HepG2 (cell line): ENCODE measurements around the gene NEAT1. TPM values are rescaled to one million over a fixed set of nuclear protein-coding genes. Genes with fewer than 3 reads are reported as not detected.

Experiments used
- ATAC-seq: fragments of 200-7000 bp; cut with Tn5 transposase; 3 replicates; pipeline ENCODE4 v1.9.1; 2020; ENCODE audit warnings: mild to moderate bottlenecking, moderate library complexity
- BruUV-seq: library from RNA; stranded (reverse); fragments of 400-500 nt; replicated peaks from 2 replicates; lab custom pipeline; 2021; lab: Mats Ljungman, UMichigan
- CTCF ChIA-PET: fragments of 300-600 bp; formaldehyde crosslinking; extraction: SDS; loops from one replicate; lab custom pipeline; 2021; ENCODE audit warnings: low total read pairs, inconsistent platforms, low intra/inter-chr PET ratio; lab: Yijun Ruan, JAX
- POLR2A ChIA-PET: fragments of 350-600 bp; sonication (Branson Sonifier 250); formaldehyde crosslinking; loops from one replicate; lab custom pipeline; 2020; ENCODE audit warnings: antibody characterized with exemption, inconsistent platforms; lab: Yijun Ruan, JAX
- DNase-seq: peaks from one replicate; pipeline ENCODE4 v3.0.0-alpha.2; 2015; ENCODE audit warnings: low spot score
- FAIRE-seq: peaks from 3 replicates; lab custom pipeline; 2011; peaks lifted over from hg19 to GRCh38; lab: Jason Lieb, UNC
- H2AFZ ChIP-seq: one replicate; pipeline ENCODE4 v1.6.1; 2011; ENCODE audit warnings: low read length, inconsistent platforms
- H3K27ac ChIP-seq: fragments of 300-600 bp; 3 replicates; pipeline ENCODE4 v1.8.0; 2011; ENCODE audit warnings: mixed run types, mild to moderate bottlenecking, mixed read lengths, low read length, inconsistent platforms; ENCODE audit not compliant: insufficient read depth; ENCODE audit errors: extremely low read length
- H3K27me3 ChIP-seq, 2 experiments: fragments of 200-600 bp in 1 of 2; 2 replicates in 1 of 2; 3 replicates in 1 of 2; pipeline versions ENCODE4 v1.6.0 to v1.8.0; 2011; ENCODE audit warnings: low read length in 2 of 2, mild to moderate bottlenecking in 2 of 2, moderate library complexity in 2 of 2, inconsistent platforms in 1 of 2; ENCODE audit not compliant: insufficient read depth in 2 of 2, control insufficient read depth in 1 of 2
- H3K36me3 ChIP-seq, 2 experiments: fragments of 200-600 bp in 1 of 2; replicated peaks in 1 of 2; 2 replicates in 1 of 2; 3 replicates in 1 of 2; pipeline versions ENCODE4 v1.5.1 to v1.8.0; 2011; ENCODE audit warnings: low read length in 2 of 2, inconsistent platforms in 1 of 2; ENCODE audit not compliant: insufficient read depth in 2 of 2, control insufficient read depth in 1 of 2
- H3K4me1 ChIP-seq: 2 replicates; pipeline ENCODE4 v1.5.1; 2012; ENCODE audit warnings: low read length, inconsistent platforms; ENCODE audit not compliant: insufficient read depth
- H3K4me2 ChIP-seq: 2 replicates; pipeline ENCODE4 v1.6.0; 2011; ENCODE audit warnings: low read depth, low read length, inconsistent platforms
- H3K4me3 ChIP-seq, 3 experiments: fragments of 200-600 bp in 1 of 3; sonication (generic), shearing (Covaris generic) in 1 of 3; replicated peaks in 1 of 3; 2 replicates each; pipeline ENCODE4 v1.5.1; 2011 to 2016; ENCODE audit warnings: low read length in 3 of 3, inconsistent platforms in 2 of 3, low read depth in 2 of 3, mild to moderate bottlenecking in 2 of 3, control low read depth in 1 of 3, mixed read lengths in 1 of 3; ENCODE audit not compliant: insufficient read depth in 1 of 3
- H3K79me2 ChIP-seq: one replicate; pipeline ENCODE4 v1.6.1; 2011; ENCODE audit warnings: low read length, inconsistent platforms; ENCODE audit not compliant: insufficient read depth
- H3K9ac ChIP-seq: 2 replicates; pipeline ENCODE4 v1.6.0; 2011; ENCODE audit warnings: mild to moderate bottlenecking, low read depth, low read length, inconsistent platforms; ENCODE audit not compliant: insufficient read depth
- H3K9me3 ChIP-seq: 2 replicates; pipeline ENCODE4 v1.5.1; 2012; ENCODE audit warnings: mild to moderate bottlenecking, low read length
- H4K20me1 ChIP-seq: 2 replicates; pipeline ENCODE4 v1.6.0; 2011; ENCODE audit warnings: inconsistent platforms, mild to moderate bottlenecking, low read length, moderate library complexity; ENCODE audit not compliant: insufficient read depth
- DR1 ChIP-seq: sonication (generic); formaldehyde crosslinking; IDR thresholded peaks from 2 replicates; pipeline ENCODE4 v1.8.0; 2021; ENCODE audit warnings: mild to moderate bottlenecking, missing genetic modification reagents, inconsistent platforms
- KDM2A ChIP-seq: sonication (generic); formaldehyde crosslinking; IDR thresholded peaks from 2 replicates; pipeline ENCODE4 v1.4.0; 2020; ENCODE audit warnings: low read depth, missing genetic modification reagents, borderline replicate concordance
- RBAK ChIP-seq: sonication (generic); formaldehyde crosslinking; IDR thresholded peaks from 2 replicates; pipeline ENCODE4 v1.5.1; 2020; ENCODE audit warnings: mild to moderate bottlenecking, missing genetic modification reagents
- TOE1 ChIP-seq: sonication (generic); formaldehyde crosslinking; IDR thresholded peaks from 2 replicates; pipeline ENCODE4 v1.4.0; 2020; ENCODE audit warnings: mild to moderate bottlenecking, missing genetic modification reagents
- ZNF484 ChIP-seq: sonication (generic); formaldehyde crosslinking; IDR thresholded peaks from 2 replicates; pipeline ENCODE4 v1.5.1; 2020; ENCODE audit warnings: mild to moderate bottlenecking, low read depth, missing genetic modification reagents, borderline replicate concordance
- ZSCAN30 ChIP-seq: sonication (generic); formaldehyde crosslinking; IDR thresholded peaks from 2 replicates; pipeline ENCODE4 v1.5.0; 2020; ENCODE audit warnings: mild to moderate bottlenecking, missing genetic modification reagents
- WGBS: methylation state at CpG from one replicate; pipeline ENCODE4 v1.1.6; 2017; ENCODE audit warnings: low lambda C conversion rate; 5-methylcytosine and 5-hydroxymethylcytosine counted together
- in situ Hi-C: cut with HindIII; loops from 2 replicates; pipeline ENCODE4 v1.10.0; 2017; ENCODE audit warnings: low pct_unique_long_range_greater_than_20kb; ENCODE audit not compliant: extremely low pct_ligation_motif_present
- intact Hi-C: fragments of 100-400 bp; cut with micrococcal nuclease; formaldehyde crosslinking; loops from one replicate; pipeline ENCODE4 v1.10.0; 2022; ENCODE audit not compliant: unreplicated experiment
- polyA plus RNA-seq, 8 experiments: library from polyadenylated mRNA; depleted of rRNA in 3 of 8; stranded (reverse) in 7 of 8; unstranded in 1 of 8; fragments of >200 nt; fragmentation: Illumina TruSeq in 4 of 8; extraction: Trizol in 4 of 8; gene quantifications; 2 replicates each; pipeline versions ENCODE4 v1.2.1 to v1.2.3, GENCODE V29; 2011 to 2016; ENCODE audit warnings: low read depth in 4 of 8, missing spikeins in 1 of 8, mixed read lengths in 1 of 8; ENCODE audit not compliant: insufficient read depth in 1 of 8
- total RNA-seq, 5 experiments: library from RNA; depleted of rRNA; stranded (reverse); fragments of >200 nt; fragmentation: Illumina TruSeq; extraction: Trizol; gene quantifications; 2 replicates each; pipeline ENCODE4 v1.2.3, GENCODE V29; 2016; ENCODE audit warnings: low read depth in 1 of 5
- TF ChIP-seq, protein P1 (sequence below): sonication (generic); IDR thresholded peaks from 2 replicates; pipeline ENCODE4 v1.6.1; 2016; ENCODE audit warnings: low read depth, borderline replicate concordance
- TF ChIP-seq, protein P2 (sequence below): sonication (generic); formaldehyde crosslinking; IDR thresholded peaks from 2 replicates; pipeline ENCODE4 v1.4.0; 2020; ENCODE audit warnings: missing genetic modification reagents
- TF ChIP-seq, protein P3 (sequence below): sonication (generic); formaldehyde crosslinking; IDR thresholded peaks from 2 replicates; pipeline ENCODE4 v1.5.0; 2020; ENCODE audit warnings: missing genetic modification reagents
- TF ChIP-seq, protein P4 (sequence below): sonication (generic); formaldehyde crosslinking; IDR thresholded peaks from 2 replicates; pipeline ENCODE4 v1.5.0; 2020; ENCODE audit warnings: missing genetic modification reagents
- TF ChIP-seq, protein P5 (sequence below): IDR thresholded peaks from 2 replicates; pipeline ENCODE4 v1.6.1; 2016

NEAT1 gene
- total and polyA plus RNA-seq, 2 of the 13 experiments (the other 11 are each of a cell fraction or from before 2014, with no cell fraction given) = 20.5 to 41.2 TPM

DNA sequence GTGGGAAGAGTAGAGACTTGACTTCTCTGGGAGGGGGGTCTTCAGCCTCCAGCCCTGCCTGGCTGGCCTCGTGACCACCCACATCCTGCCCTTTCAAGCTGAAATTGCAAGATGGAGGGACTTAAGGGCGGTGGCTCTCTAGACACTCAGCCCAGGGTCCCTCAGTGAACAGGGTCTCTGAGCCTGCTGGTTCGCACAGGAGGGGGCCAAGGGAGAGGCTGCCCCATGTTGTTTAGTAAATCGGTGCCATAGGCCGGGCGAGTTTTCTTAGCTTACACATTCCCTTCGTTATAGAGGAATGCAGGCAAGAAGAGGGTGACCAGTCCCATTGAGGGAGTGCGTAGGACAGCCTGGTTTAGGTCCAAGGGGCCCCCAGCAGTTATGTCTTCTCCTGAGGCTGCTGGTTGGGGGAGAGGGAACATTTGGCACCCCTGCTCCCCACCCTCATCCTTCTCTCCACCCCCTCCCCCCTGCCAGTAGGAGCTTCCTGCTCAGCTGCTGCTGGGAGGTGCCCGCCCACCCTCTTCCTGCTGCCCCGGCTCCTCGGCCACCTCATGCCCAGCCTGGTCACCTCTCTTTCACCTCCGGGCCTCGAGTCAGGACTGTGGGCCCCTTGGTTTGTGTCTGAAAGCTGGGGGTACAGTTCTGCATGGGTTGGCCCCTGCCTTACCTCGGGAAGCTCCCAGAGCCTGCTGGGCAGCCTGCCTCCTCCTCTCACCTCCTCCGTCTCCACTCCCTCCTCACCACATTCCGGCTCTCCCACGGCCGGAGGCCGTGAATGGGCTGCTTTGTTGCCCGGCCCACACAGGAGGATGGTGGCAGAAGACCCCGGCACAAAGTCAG lies 32.3 kb upstream of the NEAT1 start:
- no peak overlapping the region for H3K27ac ChIP-seq
- FAIRE-seq (no peak), DNase-seq (no peak), ATAC-seq (no peak)
- BruUV-seq = no TSS peak
- no peaks in the 10 kb centered on the region for H4K20me1 ChIP-seq
- in situ Hi-C loops = no loop called here
- intact Hi-C loops = no loop called here
- H3K4me2 ChIP-seq = no peak overlapping the region
- no peaks in the 10 kb centered on the region for H3K79me2 ChIP-seq
- 95% methylated on average over 20 of the region's 21 CpGs for WGBS
- TF ChIP-seq TOE1 (CRISPR knock-in tag) (no peak), RBAK (no peak), ZSCAN30 (CRISPR knock-in tag) (no peak), KDM2A (CRISPR knock-in tag) (no peak), DR1 (CRISPR knock-in tag) (no peak), ZNF484 (CRISPR knock-in tag) (no peak)
- TF ChIP-seq, protein P1, sequence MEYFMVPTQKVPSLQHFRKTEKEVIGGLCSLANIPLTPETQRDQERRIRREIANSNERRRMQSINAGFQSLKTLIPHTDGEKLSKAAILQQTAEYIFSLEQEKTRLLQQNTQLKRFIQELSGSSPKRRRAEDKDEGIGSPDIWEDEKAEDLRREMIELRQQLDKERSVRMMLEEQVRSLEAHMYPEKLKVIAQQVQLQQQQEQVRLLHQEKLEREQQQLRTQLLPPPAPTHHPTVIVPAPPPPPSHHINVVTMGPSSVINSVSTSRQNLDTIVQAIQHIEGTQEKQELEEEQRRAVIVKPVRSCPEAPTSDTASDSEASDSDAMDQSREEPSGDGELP = no peak
- TF ChIP-seq, protein P2, sequence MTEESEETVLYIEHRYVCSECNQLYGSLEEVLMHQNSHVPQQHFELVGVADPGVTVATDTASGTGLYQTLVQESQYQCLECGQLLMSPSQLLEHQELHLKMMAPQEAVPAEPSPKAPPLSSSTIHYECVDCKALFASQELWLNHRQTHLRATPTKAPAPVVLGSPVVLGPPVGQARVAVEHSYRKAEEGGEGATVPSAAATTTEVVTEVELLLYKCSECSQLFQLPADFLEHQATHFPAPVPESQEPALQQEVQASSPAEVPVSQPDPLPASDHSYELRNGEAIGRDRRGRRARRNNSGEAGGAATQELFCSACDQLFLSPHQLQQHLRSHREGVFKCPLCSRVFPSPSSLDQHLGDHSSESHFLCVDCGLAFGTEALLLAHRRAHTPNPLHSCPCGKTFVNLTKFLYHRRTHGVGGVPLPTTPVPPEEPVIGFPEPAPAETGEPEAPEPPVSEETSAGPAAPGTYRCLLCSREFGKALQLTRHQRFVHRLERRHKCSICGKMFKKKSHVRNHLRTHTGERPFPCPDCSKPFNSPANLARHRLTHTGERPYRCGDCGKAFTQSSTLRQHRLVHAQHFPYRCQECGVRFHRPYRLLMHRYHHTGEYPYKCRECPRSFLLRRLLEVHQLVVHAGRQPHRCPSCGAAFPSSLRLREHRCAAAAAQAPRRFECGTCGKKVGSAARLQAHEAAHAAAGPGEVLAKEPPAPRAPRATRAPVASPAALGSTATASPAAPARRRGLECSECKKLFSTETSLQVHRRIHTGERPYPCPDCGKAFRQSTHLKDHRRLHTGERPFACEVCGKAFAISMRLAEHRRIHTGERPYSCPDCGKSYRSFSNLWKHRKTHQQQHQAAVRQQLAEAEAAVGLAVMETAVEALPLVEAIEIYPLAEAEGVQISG (CRISPR knock-in tag) = no peak
- TF ChIP-seq, protein P3, sequence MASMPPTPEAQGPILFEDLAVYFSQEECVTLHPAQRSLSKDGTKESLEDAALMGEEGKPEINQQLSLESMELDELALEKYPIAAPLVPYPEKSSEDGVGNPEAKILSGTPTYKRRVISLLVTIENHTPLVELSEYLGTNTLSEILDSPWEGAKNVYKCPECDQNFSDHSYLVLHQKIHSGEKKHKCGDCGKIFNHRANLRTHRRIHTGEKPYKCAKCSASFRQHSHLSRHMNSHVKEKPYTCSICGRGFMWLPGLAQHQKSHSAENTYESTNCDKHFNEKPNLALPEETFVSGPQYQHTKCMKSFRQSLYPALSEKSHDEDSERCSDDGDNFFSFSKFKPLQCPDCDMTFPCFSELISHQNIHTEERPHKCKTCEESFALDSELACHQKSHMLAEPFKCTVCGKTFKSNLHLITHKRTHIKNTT (CRISPR knock-in tag) = no peak
- TF ChIP-seq, protein P4, sequence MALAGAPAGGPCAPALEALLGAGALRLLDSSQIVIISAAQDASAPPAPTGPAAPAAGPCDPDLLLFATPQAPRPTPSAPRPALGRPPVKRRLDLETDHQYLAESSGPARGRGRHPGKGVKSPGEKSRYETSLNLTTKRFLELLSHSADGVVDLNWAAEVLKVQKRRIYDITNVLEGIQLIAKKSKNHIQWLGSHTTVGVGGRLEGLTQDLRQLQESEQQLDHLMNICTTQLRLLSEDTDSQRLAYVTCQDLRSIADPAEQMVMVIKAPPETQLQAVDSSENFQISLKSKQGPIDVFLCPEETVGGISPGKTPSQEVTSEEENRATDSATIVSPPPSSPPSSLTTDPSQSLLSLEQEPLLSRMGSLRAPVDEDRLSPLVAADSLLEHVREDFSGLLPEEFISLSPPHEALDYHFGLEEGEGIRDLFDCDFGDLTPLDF (CRISPR knock-in tag) = no peak
- TF ChIP-seq, protein P5, sequence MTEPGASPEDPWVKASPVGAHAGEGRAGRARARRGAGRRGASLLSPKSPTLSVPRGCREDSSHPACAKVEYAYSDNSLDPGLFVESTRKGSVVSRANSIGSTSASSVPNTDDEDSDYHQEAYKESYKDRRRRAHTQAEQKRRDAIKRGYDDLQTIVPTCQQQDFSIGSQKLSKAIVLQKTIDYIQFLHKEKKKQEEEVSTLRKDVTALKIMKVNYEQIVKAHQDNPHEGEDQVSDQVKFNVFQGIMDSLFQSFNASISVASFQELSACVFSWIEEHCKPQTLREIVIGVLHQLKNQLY (CRISPR knock-in tag) = no peak
- ChIA-PET POLR2A (interaction anchor here (0.8 to 16.8 kb wide), 2 partner anchors 12 to 30 kb away, joined by 3 to 433 read pairs; partner anchors contain the start of gene NEAT1), CTCF (no interaction called here)
- H3K27me3 ChIP-seq = no peaks in the 10 kb centered on the region
- H2AFZ ChIP-seq = no peak overlapping the region
- H3K4me1 ChIP-seq = peaks cover 35% of the 10 kb centered on the region
- H3K9me3 ChIP-seq = no peaks in the 10 kb centered on the region
- no peak overlapping the region for H3K4me3 ChIP-seq
- no peak overlapping the region for H3K9ac ChIP-seq
- H3K36me3 ChIP-seq = peaks cover 6 to 9% of the 10 kb centered on the region in 2 experiments; a peak in 2 of 5 replicates
